ACC112 (cell line): ENCODE measurements around the gene HAP1.

Source experiments
- H2AFZ ChIP-seq: fragments of 200-600 bp; sonication (generic); one replicate; pipeline ENCODE4 v1.6.0; 2017; ENCODE audit warnings: antibody characterized with exemption, low read length; ENCODE audit not compliant: unreplicated experiment
- H3K27ac ChIP-seq: fragments of 200-600 bp; sonication (generic); 2 replicates; pipeline ENCODE4 v1.5.1; 2014; ENCODE audit warnings: low read depth, mild to moderate bottlenecking, antibody characterized with exemption, low read length, moderate library complexity
- H3K27me3 ChIP-seq: fragments of 200-600 bp; sonication (generic); 2 replicates; pipeline ENCODE4 v1.6.1; 2014; ENCODE audit warnings: mild to moderate bottlenecking, antibody characterized with exemption, low read length, moderate library complexity, mixed read lengths; ENCODE audit not compliant: insufficient read depth
- H3K36me3 ChIP-seq: fragments of 200-600 bp; sonication (generic); 2 replicates; pipeline ENCODE4 v1.6.1; 2016; ENCODE audit warnings: mild to moderate bottlenecking, antibody characterized with exemption, low read length, moderate library complexity, mixed read lengths; ENCODE audit not compliant: insufficient read depth
- H3K4me1 ChIP-seq: fragments of 200-600 bp; sonication (generic); one replicate; pipeline ENCODE4 v1.6.1; 2016; ENCODE audit warnings: low read length, mixed read lengths; ENCODE audit not compliant: insufficient read depth, unreplicated experiment, control insufficient read depth
- H3K4me3 ChIP-seq: fragments of 200-600 bp; sonication (generic); 2 replicates; pipeline ENCODE4 v1.5.1; 2014; ENCODE audit warnings: mild to moderate bottlenecking, low read depth, low read length
- H3K79me2 ChIP-seq: fragments of 200-600 bp; sonication (generic); one replicate; pipeline ENCODE4 v1.6.0; 2016; ENCODE audit warnings: low read length; ENCODE audit not compliant: control insufficient read depth, unreplicated experiment, insufficient read depth

The HAP1 gene

GRCh38 chr17:41738077-41738800 is 3.8 kb upstream of the HAP1 start:
- H2AFZ ChIP-seq = peak overlapping the region; percentile 55
- H3K4me1 ChIP-seq = peaks cover 15% of the 10 kb centered on the region
- H3K27me3 ChIP-seq = peaks cover 41% of the 10 kb centered on the region
- no peaks in the 10 kb centered on the region for H3K79me2 ChIP-seq
- H3K4me3 ChIP-seq = no peak overlapping the region
- no peak overlapping the region for H3K27ac ChIP-seq
- H3K36me3 ChIP-seq = no peaks in the 10 kb centered on the region

GRCh38 chr17:41737680-41738023 is 3.2 kb upstream of the HAP1 start:
- peaks cover 46% of the 10 kb centered on the region for H3K27me3 ChIP-seq
- no peaks in the 10 kb centered on the region for H3K36me3 ChIP-seq
- H3K4me3 ChIP-seq = no peak overlapping the region
- H3K79me2 ChIP-seq = no peaks in the 10 kb centered on the region
- H3K4me1 ChIP-seq = peaks cover 15% of the 10 kb centered on the region
- H3K27ac ChIP-seq = no peak overlapping the region
- no peak overlapping the region for H2AFZ ChIP-seq

- no peaks in the 10 kb centered on the region for H3K79me2 ChIP-seq
- no peak overlapping the region for H3K27ac ChIP-seq
- H3K36me3 ChIP-seq = no peaks in the 10 kb centered on the region
- peaks cover 15% of the 10 kb centered on the region for H3K4me1 ChIP-seq
- no peak overlapping the region for H2AFZ ChIP-seq
- peaks cover 51% of the 10 kb centered on the region for H3K27me3 ChIP-seq
- no peak overlapping the region for H3K4me3 ChIP-seq
Measured at GRCh38 chr17:41736983-41737679, 2.7 kb upstream of the HAP1 start.

- peaks cover 64% of the 10 kb centered on the region for H3K27me3 ChIP-seq
- H3K4me3 ChIP-seq = no peak overlapping the region
- no peaks in the 10 kb centered on the region for H3K36me3 ChIP-seq
- peaks cover 15% of the 10 kb centered on the region for H3K4me1 ChIP-seq
- no peaks in the 10 kb centered on the region for H3K79me2 ChIP-seq
- no peak overlapping the region for H2AFZ ChIP-seq
- no peak overlapping the region for H3K27ac ChIP-seq
Measured at GRCh38 chr17:41735744-41736143, 1.3 kb upstream of the HAP1 start.

- H3K4me3 ChIP-seq = peak overlapping the region; percentile 66
- peaks cover 71% of the 10 kb centered on the region for H3K27me3 ChIP-seq
- no peaks in the 10 kb centered on the region for H3K36me3 ChIP-seq
- H3K27ac ChIP-seq = no peak overlapping the region
- peaks cover 10% of the 10 kb centered on the region for H3K4me1 ChIP-seq
- H3K79me2 ChIP-seq = no peaks in the 10 kb centered on the region
- H2AFZ ChIP-seq = peak overlapping the region; percentile 32
Measured at GRCh38 chr17:41734949-41735313, 488 bp upstream of the HAP1 start.

- H2AFZ ChIP-seq = no peak overlapping the region
- no peak overlapping the region for H3K27ac ChIP-seq
- peak overlapping the region; percentile 66 for H3K4me3 ChIP-seq
Measured at GRCh38 chr17:41733348-41734138, 900 bp downstream of the HAP1 start.

GRCh38 chr17:41731836-41732235 is 2.6 kb downstream of the HAP1 start:
- Histone ChIP-seq H3K27me3 (peaks cover 62% of the 10 kb centered on the region), H3K27ac (no peak overlapping the region), H3K79me2 (no peaks in the 10 kb centered on the region), H3K4me1 (no peaks in the 10 kb centered on the region), H3K4me3 (no peak overlapping the region), H3K36me3 (no peaks in the 10 kb centered on the region), H2AFZ (no peak overlapping the region)

More at GRCh38 chr17:41733348-41734138, 900 bp downstream of the HAP1 start:
- Histone ChIP-seq H3K4me1 (peaks cover 4% of the 10 kb centered on the region), H3K36me3 (no peaks in the 10 kb centered on the region), H3K27me3 (peaks cover 71% of the 10 kb centered on the region), H3K79me2 (no peaks in the 10 kb centered on the region)

GRCh38 chr17:41730479-41730878 is 4.0 kb downstream of the HAP1 start:
- no peak overlapping the region for H3K27ac ChIP-seq
- no peaks in the 10 kb centered on the region for H3K4me1 ChIP-seq
- H3K4me3 ChIP-seq = no peak overlapping the region
- H3K36me3 ChIP-seq = no peaks in the 10 kb centered on the region
- peaks cover 51% of the 10 kb centered on the region for H3K27me3 ChIP-seq
- H3K79me2 ChIP-seq = no peaks in the 10 kb centered on the region
- H2AFZ ChIP-seq = no peak overlapping the region

GRCh38 chr17:41728056-41728455 is 6.4 kb downstream of the HAP1 start:
- no peak overlapping the region for H2AFZ ChIP-seq
- no peaks in the 10 kb centered on the region for H3K36me3 ChIP-seq
- H3K27ac ChIP-seq = no peak overlapping the region
- H3K27me3 ChIP-seq = peaks cover 28% of the 10 kb centered on the region
- no peaks in the 10 kb centered on the region for H3K79me2 ChIP-seq
- no peak overlapping the region for H3K4me3 ChIP-seq
- no peaks in the 10 kb centered on the region for H3K4me1 ChIP-seq

GRCh38 chr17:41725134-41725533 is 9.3 kb downstream of the HAP1 start:
- Histone ChIP-seq H3K79me2 (no peaks in the 10 kb centered on the region), H3K27ac (no peak overlapping the region), H3K27me3 (peaks cover under 1% of the 10 kb centered on the region; the same call in 1 of the 2 replicates), H3K36me3 (no peaks in the 10 kb centered on the region), H3K4me1 (no peaks in the 10 kb centered on the region), H3K4me3 (no peak overlapping the region), H2AFZ (no peak overlapping the region)
